SKM-1 treated with dmso at 0.1 percent for 144 hours (cell line): ENCODE measurements around the gene PCDHGA12.
"Not testable (repeated sequence)": the region's sequence is repeated elsewhere in the genome, so short reads cannot be mapped to it uniquely, and the experiment has no call there.

Source experiments
- DNase-seq: peaks from one replicate; lab custom pipeline; 2025; ENCODE audit not compliant: unreplicated experiment; lab: John Stamatoyannopoulos, UW

Gene PCDHGA12

GRCh38 chr5:141407790-141408505, 22.4 kb upstream of the PCDHGA12 start, which contains the start of gene PCDHGB6:
Gene PCDHGB6 (plus strand): TSS chr5:141408021. CDS start chr5:141408203, 182 bp downstream.
- DNase-seq: not testable (repeated sequence)

- DNase-seq: no peak
These were observed 20.6 kb upstream of the PCDHGA12 start for GRCh38 chr5:141409598-141410306.

- no peak for DNase-seq
These were observed 18.7 kb upstream of the PCDHGA12 start for GRCh38 chr5:141411575-141411974.

GRCh38 chr5:141412854-141413539, 17.3 kb upstream of the PCDHGA12 start, which contains the start of gene PCDHGA10:
Gene PCDHGA10 (plus strand): TSS chr5:141412987. CDS start chr5:141413176, 189 bp downstream.
- DNase-seq: peak; percentile 75

GRCh38 chr5:141413540-141414069, 16.7 kb upstream of the PCDHGA12 start:
- no peak for DNase-seq

- DNase-seq: not testable (repeated sequence)
These were observed 15.6 kb upstream of the PCDHGA12 start for GRCh38 chr5:141414548-141415274.

GRCh38 chr5:141415275-141415618, 15.1 kb upstream of the PCDHGA12 start:
- not testable (repeated sequence) for DNase-seq

- peak; percentile 37 for DNase-seq
These were observed 12.7 kb upstream of the PCDHGA12 start, which contains the start of gene PCDHGB7 for GRCh38 chr5:141417494-141418172. Gene PCDHGB7 (plus strand): TSS chr5:141417677. CDS start chr5:141417860, 183 bp downstream.

GRCh38 chr5:141419074-141419880, 11.0 kb upstream of the PCDHGA12 start:
- no peak for DNase-seq

- no peak for DNase-seq
These were observed 9.3 kb upstream of the PCDHGA12 start, which contains the start of gene PCDHGA11 for GRCh38 chr5:141420855-141421488. Gene PCDHGA11 (plus strand): TSS chr5:141421051. CDS start chr5:141421228, 177 bp downstream.

GRCh38 chr5:141421489-141421855, 8.8 kb upstream of the PCDHGA12 start:
- DNase-seq: no peak

- DNase-seq: no peak
These were observed 7.5 kb upstream of the PCDHGA12 start for GRCh38 chr5:141422742-141423291.

- no peak for DNase-seq
These were observed 2.4 kb upstream of the PCDHGA12 start for GRCh38 chr5:141427783-141428426.

- DNase-seq: no peak
These were observed 979 bp downstream of the PCDHGA12 start for GRCh38 chr5:141431286-141431685.

GRCh38 chr5:141432308-141432707, 2.0 kb downstream of the PCDHGA12 start:
- DNase-seq: not testable (repeated sequence)

- DNase-seq: not testable (repeated sequence)
These were observed 2.4 kb downstream of the PCDHGA12 start for GRCh38 chr5:141432726-141433125.

- no peak for DNase-seq
These were observed 3.7 kb downstream of the PCDHGA12 start for GRCh38 chr5:141434006-141434405.

- DNase-seq: no peak
These were observed 6.9 kb downstream of the PCDHGA12 start for GRCh38 chr5:141437221-141437620.
